Esophagus squamous epithelium (tissue), 4 donors: ENCODE data around the gene DAAM1.

Source experiments
- CTCF ChIP-seq, 6 experiments: fragments of 450-650 bp in 4 of 6; fragments of 200-600 bp in 2 of 6; sonication (generic) in 2 of 6; IDR thresholded peaks; one replicate each; pipeline ENCODE4 v1.5.1; 2016 to 2019; ENCODE audit warnings: antibody characterized with exemption in 6 of 6, mild to moderate bottlenecking in 4 of 6, moderate library complexity in 4 of 6
- POLR2A ChIP-seq, 4 donors: fragments of 450-650 bp; IDR thresholded peaks; one replicate each; pipeline ENCODE4 v1.6.1; 2017; ENCODE audit warnings: antibody characterized with exemption in 4 of 4, mild to moderate bottlenecking in 4 of 4, moderate library complexity in 3 of 4

GRCh38 chr14:59313658-59314608 is 125.5 kb downstream of the DAAM1 start:
- TF ChIP-seq CTCF (IDR thresholded peaks at IDR 0.05) = no peak
- no peak for TF ChIP-seq POLR2A (IDR thresholded peaks at IDR 0.05)
